Measurements from ENCODE around the gene GPR68.
"Not testable (repeated sequence)": the region's sequence is repeated elsewhere in the genome, so short reads cannot be mapped to it uniquely, and the experiment has no call there.

Gene GPR68

DNA sequence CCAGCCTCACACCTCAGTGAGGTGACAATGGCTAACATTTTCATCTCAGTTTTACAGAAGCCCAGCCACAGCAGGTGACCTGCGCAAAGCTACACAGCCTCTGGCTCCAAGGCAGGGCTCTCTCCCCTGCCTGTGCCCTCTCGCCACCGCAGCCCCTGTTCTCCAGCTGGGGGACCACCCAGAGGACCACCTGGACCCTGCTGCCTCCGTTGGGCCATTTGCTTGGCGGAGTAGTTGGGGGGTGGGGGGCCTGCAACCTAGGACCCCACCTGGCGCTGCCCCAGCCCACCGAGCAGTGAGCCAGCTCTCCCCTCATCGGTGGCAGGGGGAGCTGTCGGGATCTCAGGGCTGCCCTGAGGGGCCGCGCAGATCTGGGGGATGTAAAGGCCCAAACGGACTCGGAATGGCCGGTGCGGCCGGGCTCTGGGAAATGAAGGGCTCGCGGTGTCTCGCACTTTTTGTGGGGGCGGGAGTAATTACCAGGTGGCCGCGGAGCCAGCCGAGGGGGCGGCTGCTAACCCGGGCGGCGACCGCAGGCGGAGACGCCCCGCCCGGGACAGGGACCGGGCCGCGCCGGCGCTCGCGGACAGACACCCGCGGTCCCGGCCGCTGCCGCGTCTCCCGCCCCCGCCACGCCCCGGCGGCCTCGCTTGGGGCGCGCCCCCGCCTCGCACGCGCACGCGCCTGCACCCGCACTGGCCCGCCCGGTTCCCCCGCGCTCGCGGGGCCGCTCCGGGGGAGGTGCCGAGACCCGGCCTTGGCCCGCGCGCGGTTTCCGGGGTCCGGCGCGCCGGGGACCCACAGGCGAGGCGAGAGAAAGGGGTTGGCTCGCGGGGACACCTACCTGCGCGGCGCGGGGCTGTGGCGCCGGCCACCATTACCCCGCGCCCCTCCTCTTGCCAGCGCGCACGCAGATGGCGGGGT, 8.6 kb upstream of the GPR68 start:
- peak; percentile 62 for DNase-seq

DNA sequence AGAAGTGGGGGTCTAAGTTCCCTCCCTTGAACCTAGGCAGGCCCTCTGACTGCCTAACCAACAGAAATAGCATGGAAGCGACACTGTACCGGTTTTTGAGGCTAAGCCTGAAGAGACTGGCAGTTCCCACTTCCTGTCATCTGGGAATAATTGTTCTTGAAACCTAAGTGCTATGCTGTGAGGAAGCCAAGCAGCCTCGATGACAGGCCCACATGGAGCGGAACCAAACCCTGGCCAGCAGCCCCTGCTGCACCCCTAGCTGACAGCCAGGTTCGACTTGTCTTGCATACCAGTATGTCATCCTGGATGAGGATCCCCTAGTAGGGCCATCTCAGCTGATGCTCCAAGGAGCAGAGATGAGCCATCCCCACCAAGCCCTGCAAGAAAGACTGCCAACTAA, 6.4 kb upstream of the GPR68 start:
- peak; percentile 34 for DNase-seq

DNA sequence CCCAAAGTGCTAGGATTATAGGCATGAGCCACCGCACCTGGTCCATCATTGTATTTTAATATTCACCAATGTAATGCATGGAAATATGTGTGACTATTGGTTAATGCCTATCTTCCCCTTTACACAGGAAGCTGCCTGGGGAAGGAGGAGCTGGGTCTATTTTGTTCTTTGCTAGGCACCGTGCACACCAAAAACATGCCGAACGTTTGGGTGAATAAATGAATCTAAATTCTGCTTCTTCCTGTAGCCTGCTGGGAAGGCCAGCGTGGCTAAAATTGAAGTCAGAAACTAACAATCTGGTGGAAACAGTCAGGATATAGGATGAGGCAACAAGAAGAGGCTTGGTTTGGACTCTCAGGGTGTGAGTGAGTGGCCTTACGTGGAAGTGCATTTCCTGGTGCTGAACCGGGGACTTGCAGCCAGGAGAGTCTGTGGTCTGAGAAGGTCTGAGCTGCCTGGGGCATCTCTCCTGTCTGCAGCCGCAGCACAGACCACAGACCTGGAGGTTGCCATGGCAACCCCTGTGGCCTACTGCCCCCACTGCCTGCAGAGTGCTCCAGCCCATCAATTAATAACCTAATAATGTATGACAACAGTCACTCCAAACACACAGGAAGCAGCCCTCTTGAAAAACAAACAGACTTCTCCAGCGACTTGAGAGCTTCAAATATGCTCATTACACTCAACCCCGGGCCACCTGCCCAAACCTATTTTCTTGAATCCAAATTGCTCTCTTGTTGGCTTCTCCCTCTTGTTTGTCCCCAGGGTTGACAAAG, 5.5 kb upstream of the GPR68 start:
- DNase-seq: peak; percentile 58

DNA sequence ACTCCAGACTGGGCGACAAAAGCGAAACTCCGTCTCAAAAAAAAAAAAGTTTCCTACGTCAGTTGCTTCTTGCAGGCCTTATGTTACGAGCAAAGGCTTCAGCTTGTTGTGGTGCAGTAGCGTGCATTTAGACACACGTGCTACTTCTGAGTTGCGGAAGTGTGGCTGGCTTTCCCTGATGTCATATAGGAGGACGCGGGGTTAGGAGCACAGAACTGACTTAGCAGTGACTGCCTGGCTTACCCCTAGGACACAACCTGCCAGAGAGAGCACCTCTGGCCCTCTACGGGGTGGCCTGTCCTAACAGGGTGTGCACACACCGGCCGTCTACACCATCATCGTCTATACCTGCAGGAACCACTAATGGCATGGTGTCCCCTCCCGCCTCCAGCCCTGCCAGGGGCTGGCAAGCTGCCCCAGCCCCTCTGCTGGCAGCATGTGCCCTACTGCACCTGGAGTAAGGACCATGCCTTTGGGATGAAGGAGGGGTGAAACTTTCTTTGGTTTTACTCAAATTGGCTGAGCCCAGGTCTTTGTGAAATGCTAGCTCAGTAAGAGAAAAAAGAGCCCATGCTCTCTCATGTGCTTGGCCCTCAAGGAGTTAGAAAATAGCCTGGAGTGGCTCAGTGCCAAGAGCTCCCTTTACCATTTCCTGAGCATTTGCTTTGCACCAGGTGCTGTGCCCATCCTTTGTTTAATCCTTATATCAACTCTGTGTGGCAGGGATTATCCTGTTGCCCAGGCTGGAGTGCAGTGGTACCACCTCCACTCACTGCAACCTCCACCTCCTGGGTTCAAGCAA, 1.7 kb upstream of the GPR68 start:
- DNase-seq: peak; percentile 85

DNA sequence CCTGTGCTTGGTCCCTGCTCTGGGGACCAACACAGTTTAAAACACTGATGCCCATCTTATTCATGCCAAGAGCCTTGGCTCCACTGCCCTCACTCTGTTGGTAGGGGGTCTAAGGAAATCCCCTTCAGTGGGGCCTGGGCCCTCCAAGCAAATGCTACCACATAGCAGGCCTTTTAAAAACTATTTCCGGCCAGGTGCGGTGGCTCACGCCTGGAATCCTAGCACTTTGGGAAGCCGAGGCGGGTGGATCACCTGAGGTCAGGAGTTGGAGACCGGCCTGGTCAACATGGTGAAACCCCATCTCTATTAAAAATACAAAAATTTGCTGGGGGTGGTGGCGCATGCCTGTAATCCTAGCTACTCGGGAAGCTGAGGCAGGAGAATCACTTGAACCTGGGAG, 1.1 kb upstream of the GPR68 start:
- not testable (repeated sequence) for DNase-seq

DNA sequence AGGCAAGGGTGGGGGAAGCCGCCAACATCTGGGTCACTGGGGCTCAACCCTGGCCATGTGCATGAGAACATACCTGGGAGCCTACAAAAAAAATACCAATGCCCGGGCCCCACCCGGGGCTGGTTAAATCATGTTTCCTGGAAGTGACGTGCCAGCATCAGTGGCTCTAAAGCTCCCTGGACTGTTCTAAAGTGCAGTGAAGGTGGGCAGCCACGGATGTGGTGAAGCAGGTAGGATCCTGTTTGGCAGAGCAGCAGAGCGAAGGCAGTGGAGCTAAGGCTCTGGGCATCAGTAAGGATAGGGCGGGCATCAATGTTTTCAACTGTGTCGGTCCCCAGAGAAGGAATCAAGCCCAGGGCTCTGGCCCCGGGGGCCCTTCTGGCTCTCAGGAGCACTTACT, 525 bp upstream of the GPR68 start:
- DNase-seq: peak; percentile 87

DNA sequence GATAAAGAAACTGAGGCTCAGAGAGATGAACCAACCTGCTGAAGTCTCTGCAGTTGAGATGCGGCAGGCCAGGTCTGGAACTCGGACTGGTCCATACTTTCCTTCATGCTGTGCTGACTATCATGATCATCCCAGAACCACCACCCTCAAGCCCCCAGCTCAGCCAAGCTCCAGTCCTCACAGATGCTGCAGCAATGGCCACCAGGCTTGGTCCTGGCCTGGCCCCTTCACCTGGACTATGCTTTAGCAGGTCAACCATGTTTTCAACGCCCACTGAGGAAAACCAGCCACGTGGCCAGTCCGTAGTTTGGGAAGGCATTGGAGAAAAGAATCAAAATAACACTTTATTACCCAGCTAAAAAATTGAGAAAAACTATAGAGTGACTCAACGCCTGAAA, 1.4 kb downstream of the GPR68 start:
- DNase-seq: no peak

DNA sequence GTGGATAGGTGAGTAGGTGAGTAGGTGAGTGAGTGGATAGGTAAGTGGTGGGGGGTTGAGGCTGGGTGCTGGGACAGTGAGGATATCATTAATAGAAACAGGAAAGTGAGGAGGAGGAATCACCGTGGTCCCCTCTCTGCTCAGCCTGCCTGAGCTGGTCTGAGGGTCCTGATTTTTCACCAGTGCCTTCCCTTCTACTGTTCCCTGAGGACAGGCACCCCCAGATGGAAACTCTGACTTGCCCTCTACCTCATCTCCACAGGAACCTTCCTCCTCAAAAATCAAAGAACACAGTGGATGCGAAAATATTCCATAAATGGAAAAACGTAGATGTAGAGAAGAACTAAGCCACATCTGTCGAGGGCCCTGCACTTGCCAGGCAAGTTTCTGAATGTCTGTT, 1.9 kb downstream of the GPR68 start:
- DNase-seq: no peak

DNA sequence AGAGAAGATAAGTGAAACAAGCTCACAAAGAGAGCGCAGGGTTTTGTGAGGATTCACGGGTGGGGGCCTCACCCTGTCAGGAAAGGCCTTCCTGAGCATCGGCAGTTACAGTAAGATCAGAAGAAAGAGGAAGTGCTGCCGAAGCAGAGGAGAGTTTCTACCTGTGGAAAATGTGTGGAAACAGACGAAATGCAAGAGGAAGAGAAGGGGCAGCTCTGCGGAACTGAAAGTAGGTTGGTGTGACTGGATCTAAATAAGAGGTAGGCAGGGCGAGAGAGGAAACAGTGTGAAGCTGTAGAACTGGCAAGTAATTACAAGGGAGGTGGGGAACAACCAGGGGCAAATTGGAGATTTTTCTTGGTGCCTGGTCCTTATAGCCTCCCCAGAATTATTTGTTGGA, 2.6 kb downstream of the GPR68 start:
- DNase-seq: peak; percentile 61

DNA sequence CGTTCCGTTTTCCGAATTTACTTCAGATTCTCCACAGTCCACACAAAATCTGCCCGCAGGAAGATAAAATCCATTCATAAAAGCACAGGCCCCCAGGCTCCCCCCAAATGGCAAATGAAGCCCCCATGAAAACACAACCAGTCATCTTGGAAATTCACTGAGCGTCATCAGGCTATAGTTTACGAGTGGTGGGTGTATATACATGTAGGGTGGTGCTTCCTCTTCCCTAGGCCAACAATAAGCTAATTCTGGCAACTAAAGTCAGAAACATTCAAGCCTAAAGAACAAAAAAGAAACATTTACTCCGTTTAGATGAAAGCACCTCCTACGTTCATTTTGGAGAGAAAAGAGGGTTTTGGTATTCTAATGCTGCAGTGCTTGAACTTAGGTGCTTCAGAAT, 5.8 kb downstream of the GPR68 start:
- DNase-seq: no peak

DNA sequence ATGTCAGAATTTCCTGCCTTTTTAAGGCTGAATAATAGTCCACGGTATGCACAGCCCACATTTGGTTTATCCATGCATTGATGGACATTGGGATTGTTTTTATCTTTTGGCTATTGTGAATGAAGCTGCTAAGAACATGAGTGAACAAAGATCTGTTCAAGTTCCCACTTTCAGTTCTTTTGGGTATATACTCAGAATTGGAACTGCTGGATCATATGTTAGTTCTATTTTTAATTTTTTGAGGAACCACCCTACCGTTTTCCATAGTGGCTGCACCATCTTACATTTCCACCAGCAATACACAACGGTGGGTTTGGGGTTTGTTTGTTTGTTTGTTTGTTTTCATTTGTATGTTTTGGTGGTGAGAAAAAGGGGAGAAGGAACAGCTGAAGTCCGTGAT, 6.4 kb downstream of the GPR68 start:
- no peak for DNase-seq

DNA sequence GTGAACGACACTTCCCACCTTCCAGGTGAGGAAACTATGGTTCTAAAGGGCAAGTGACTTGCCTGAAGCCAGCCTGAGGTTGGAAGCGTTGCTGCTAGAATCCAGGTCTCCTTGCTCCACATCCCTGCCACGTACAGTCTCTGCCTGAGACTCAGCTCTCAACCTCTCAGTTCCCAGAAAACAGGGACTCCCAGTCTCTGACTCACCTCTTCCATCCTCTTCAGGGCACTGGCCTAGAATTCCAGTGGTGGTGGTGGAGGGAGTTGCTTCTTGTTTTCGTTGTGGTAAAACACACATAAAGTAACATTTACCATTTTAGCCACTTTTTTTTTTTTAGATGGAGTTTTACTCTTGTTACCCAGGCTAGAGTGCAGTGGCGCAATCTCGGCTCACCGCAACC, 7.3 kb downstream of the GPR68 start:
- no peak for DNase-seq

DNA sequence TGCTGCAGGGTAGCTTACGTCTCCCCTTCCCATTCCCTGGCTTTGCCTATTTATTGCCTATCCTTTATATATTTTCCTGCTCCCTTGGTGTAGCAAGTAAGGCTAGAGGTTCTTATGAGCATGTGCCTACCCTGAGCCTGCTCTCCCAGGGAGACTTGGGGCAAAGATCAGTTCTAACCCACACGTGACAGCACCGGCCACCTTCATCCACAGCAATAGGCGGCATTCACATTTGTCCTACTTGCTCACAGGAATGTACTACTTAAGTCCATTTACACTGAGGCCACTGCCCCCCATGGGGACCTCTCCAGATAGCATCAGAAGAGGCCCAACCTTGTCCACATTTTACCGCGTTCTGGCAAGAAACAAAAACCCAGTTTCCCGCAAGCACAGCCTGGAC, 8.7 kb downstream of the GPR68 start:
- no peak for DNase-seq

DNA sequence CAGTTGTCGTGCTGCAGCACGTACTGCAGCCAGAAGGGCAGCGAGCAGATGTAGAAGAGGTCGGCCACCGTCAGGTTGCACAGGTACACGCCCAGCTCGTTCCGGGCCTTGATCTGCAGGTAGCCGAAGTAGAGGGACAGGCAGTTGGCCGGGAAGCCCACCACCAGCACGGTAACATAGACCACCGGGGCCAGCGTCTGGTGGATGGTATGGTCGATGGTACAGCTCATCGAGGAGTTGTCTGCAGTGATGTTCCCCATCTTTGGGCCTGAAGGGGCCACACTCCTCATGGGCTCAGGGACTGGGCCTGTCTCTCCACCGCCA, 9.8 kb downstream of the GPR68 start:
- no peak for DNase-seq

DNA sequence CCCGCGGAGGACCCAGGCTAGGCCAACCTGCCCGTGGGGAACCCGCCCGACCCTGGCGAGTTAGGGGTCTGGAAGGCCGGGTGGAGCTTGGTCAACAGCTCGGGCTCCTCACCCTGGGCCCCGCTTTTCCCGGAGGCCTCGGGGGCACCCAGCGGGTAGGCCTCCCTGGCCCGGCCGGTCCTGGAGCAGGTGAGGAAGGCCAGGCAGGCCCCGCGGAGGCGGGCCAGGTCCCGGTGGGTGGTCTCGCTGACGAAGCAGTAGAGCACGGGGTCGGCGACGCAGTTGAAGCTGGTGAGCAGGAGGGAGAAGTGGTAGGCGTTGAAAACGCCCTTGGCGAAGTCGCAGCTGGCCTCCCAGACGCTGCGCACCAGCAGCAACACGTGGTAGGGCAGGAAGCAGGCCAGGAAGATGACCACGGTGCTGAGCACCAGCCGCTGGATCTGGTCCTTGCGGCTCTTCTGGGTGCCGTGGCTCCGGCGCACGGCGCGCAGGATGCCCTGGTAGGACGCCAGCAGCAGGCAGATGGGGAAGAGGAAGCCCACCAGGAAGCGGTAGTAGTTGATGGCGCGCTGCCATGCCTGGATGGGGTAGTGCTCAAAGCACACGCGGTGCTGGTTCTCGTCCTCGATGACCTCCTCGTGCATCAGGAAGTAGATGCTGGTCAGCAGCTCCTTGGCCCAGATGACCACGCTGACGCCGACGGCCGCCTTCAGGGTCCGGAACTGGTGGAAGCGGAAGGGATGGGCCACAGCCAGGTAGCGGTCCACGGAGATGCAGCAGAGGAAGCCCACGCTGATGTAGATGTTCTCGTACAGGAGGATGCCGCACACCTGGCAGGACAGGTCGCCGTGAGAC, 10.3 kb downstream of the GPR68 start:
- no peak for DNase-seq

DNA sequence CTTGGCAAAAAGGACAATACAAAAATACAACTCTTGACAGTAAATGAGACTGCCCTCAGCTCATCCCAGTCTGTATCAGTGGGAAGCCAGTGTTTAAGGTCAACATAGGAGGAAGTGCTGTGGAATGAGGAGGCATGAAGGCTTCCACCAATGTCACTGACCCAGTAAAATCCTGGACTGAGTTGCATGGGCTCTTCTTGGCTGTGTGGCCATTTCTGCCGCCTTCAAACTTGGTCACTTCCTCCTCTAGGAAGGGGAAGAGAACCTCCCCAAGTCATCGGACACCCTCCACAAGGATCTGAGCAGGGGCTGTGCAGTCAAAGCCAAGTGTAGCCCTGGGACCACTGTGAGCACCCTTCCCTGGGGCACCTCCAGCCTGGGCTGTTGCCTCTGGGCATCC, 11.9 kb downstream of the GPR68 start:
- no peak for DNase-seq

DNA sequence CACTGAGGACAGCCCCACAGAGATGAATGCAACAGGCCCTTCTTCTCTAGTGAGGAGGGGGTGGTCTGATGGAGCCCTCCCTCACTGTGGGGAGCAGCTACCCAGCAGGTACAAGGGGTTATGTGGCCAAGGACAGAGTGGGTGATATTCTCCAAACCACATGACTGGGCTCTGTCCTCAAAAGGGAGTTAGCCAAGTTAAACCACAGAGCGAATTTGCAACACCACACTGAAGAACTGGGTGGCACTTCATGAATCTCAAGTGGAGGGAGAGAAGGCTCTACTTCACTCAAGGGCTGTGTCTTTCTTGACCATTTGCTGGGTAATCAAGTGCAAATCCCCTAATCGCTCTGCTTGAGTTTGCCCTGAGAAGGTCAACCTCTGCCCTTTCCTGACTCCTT, 12.5 kb downstream of the GPR68 start:
- no peak for DNase-seq

DNA sequence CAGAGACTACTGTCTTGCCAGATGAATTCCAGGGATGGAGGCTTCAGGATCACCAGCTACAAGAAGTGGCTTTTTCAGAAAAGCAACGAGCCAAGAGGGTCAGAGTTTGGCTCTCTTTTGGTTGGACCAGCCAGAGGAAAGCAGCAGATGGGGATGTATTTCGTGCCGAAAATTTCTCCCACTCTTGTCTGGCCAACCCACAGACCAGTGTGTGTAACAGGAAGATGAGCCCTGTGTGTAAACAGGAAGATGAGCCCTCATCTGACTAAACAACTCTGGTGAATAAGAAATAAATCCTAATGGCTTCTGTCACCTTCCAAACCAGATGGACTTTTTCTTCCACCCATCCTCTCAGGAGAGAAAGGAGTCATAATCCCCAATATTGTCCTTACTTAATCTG, 13.1 kb downstream of the GPR68 start:
- peak; percentile 36 for DNase-seq

DNA sequence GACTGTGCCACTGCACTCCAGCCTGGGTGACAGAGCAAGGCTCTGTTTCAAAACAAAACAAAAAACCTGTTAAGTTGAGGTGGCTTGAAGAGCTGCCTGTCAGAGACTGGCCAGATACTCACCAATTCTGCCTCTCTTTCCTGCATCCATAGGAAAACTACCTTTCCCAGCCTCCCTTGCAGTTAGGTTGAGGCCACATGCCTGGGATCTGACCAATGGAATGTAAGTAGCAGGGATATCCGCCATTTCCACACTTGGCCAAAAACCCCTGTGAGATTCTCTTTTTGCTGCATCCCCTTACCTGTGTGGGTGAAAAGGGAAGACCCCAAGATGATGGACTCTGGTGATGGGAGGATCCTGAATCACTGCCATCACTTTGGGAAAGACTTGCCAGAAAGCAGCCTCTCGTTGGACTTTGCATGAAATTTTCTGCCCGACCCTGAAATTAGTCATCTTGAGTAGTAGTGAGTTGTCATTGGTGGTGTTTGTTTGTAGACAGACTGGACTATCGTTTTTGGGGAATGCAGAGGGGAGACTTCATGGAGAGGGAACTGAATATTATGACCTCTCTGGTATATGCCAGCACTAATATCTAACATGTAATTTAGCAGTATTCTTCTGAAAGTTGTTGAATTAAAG, 14.0 kb downstream of the GPR68 start:
- peak; percentile 33 for DNase-seq

DNA sequence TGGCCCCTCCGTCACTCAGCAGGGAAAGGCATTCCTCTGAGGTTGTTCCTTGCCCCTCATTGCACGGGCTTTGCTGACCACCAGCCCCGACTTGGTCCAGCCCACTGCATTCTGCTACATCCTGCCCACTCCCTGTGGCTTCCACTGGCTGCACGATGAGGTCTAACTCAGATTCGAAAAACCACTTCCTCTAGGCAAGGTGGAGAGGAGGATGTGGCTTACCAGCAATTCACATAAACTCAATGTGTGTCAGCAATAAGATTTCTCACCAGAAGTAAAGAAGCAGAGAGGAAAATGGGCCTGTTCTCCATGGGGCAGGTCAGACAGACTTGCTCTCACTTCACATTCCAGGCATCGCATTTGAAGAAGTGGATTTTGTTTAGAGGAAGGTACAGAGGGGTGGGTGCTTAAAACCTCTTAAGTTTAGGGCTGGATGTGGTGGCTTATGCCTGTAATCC, 14.7 kb downstream of the GPR68 start:
- peak; percentile 78 for DNase-seq

DNA sequence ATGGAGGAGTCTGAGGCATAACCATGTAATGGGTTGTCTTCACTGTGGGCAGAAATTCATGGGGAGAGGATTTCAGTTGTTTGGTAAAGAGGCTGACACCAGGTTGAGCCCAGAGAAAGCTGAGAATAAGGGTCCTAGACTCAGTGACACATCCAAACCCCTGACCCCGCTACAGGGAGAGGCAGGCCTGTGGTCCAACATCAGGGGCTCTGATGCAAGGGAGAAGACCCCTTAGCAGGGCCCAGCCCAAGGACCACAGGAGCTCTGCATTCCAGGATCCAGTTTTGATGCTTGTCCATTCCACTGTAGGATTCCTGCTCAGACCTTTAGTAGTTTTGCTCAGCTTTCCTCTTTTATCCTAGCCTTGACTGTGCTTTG, 15.5 kb downstream of the GPR68 start:
- DNase-seq: no peak

Data from CD4-positive, alpha-beta T cell treated with Interleukin-6 for 4 hours (primary cell).